Measurements from ENCODE around the gene ADPRHL1.

DNA sequence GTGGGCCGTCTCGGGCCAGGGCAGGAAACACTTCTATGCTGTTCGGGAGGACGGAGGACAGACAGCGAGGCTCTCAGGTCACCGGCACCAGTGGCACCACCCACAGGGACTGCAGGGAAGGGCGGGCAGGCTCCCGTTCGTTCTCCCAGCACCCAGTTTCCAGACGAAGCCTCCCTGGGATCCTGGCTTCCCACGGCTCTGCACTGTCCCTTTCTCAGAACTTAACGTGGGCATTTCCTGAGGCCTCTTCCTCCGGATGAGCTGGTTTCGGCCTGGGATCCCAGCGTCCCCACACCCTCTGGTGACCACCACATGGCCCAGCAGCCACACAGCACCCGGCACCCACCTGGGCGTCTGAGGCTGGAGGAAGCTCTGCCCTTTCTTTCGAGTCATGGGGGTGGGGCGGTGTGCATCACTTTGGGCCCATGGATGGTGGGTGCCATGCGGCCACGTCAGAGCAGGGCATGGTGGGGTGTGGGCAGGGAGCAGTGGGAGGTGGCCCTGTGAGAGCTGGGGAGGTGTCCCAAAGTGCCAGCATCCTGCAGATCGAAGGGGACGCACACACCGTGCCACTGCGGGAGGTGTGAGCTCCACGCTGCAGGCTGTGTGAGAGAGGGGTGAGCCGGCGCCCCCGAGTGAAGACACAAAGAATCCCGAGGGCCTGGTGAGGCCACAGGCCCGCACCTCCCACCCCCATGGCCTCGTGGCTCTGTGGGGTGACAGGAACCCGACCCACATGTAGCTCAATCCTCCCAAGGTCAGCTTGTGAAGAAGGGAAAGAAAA lies 50.6 kb downstream of the ADPRHL1 start:
- TF ChIP-seq, protein P1, sequence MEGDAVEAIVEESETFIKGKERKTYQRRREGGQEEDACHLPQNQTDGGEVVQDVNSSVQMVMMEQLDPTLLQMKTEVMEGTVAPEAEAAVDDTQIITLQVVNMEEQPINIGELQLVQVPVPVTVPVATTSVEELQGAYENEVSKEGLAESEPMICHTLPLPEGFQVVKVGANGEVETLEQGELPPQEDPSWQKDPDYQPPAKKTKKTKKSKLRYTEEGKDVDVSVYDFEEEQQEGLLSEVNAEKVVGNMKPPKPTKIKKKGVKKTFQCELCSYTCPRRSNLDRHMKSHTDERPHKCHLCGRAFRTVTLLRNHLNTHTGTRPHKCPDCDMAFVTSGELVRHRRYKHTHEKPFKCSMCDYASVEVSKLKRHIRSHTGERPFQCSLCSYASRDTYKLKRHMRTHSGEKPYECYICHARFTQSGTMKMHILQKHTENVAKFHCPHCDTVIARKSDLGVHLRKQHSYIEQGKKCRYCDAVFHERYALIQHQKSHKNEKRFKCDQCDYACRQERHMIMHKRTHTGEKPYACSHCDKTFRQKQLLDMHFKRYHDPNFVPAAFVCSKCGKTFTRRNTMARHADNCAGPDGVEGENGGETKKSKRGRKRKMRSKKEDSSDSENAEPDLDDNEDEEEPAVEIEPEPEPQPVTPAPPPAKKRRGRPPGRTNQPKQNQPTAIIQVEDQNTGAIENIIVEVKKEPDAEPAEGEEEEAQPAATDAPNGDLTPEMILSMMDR (IDR thresholded peaks at IDR 0.05; ENCODE audit: low read depth, low read length, poor library complexity, severe bottlenecking) = no peak
- no peak for TF ChIP-seq EZH2phosphoT487 (IDR thresholded peaks at IDR 0.05; ENCODE audit: borderline replicate concordance, low read length)
